ENCODE measurements around the gene OR4D2. TPM values are rescaled to one million over a fixed set of nuclear protein-coding genes. Genes with fewer than 3 reads are reported as not detected.

Gene OR4D2
- total and polyA plus RNA-seq, 4 donors, result not detected

- DNase-seq (ENCODE audit: low spot score), result no peak
Observed at GRCh38 chr17:58202859-58203258, 36.1 kb downstream of the OR4D2 start.

GRCh38 chr17:58204796-58205195 is 38.0 kb downstream of the OR4D2 start:
- Histone ChIP-seq H3K4me1 (ENCODE audit: control insufficient read depth in 4 of 4, insufficient read depth in 4 of 4, low read length in 3 of 4) (no peaks in the 10 kb centered on the region), H3K27me3 (ENCODE audit: control insufficient read depth in 4 of 4, insufficient read depth in 4 of 4, low read length in 3 of 4) (no peaks in the 10 kb centered on the region), H3K27ac (ENCODE audit: low read depth in 1 of 2, low read length in 2 of 2) (no peak overlapping the region), H3K36me3 (ENCODE audit: control insufficient read depth in 4 of 4, insufficient read depth in 3 of 4, low read depth in 1 of 4, low read length in 3 of 4) (peaks cover 2 to 34% (median 9%) of the 10 kb centered on the region in 4 donors), H3K4me3 (ENCODE audit: low read depth in 1 of 3, low read length in 3 of 3) (no peak overlapping the region), H3K9me3 (ENCODE audit: control insufficient read depth in 4 of 4, low read length in 3 of 4) (no peaks in the 10 kb centered on the region), H3K9ac (ENCODE audit: low read depth in 1 of 2, low read length in 2 of 2) (no peak overlapping the region)
- no peak for DNase-seq (ENCODE audit: low spot score)
- 98% methylated on average over 5 of the region's 5 CpGs for WGBS
- TF ChIP-seq HNF4A (conservative IDR thresholded peaks at IDR 0.05) (no peak), MAX (IDR thresholded peaks at IDR 0.05) (no peak), GABPA (IDR thresholded peaks at IDR 0.05 in 1 of 2, conservative IDR thresholded peaks at IDR 0.05 in 1 of 2) (no peak), HNF4G (IDR thresholded peaks at IDR 0.05) (no peak), FOXA1 (IDR thresholded peaks at IDR 0.05) (no peak), TAF1 (conservative IDR thresholded peaks at IDR 0.05) (no peak), ZBTB33 (IDR thresholded peaks at IDR 0.05) (no peak), RXRA (IDR thresholded peaks at IDR 0.05) (no peak), ATF3 (IDR thresholded peaks at IDR 0.05) (no peak), SP1 (IDR thresholded peaks at IDR 0.05) (no peak), CTCF (IDR thresholded peaks at IDR 0.05; ENCODE audit: low read depth, low read length, missing input control) (no peak), FOXA2 (IDR thresholded peaks at IDR 0.05) (no peak), YY1 (IDR thresholded peaks at IDR 0.05) (no peak), NR2F2 (IDR thresholded peaks at IDR 0.05) (no peak)

More at GRCh38 chr17:58202859-58203258, 36.1 kb downstream of the OR4D2 start:
- peaks cover 0 to 8% (median 0%) of the 10 kb centered on the region in 4 donors for H3K27me3 ChIP-seq (ENCODE audit: control insufficient read depth in 4 of 4, insufficient read depth in 4 of 4, low read length in 3 of 4)
- TF ChIP-seq CTCF (IDR thresholded peaks at IDR 0.05; ENCODE audit: low read depth, low read length, missing input control) (no peak), ZBTB33 (IDR thresholded peaks at IDR 0.05) (no peak), HNF4A (conservative IDR thresholded peaks at IDR 0.05) (no peak), SP1 (IDR thresholded peaks at IDR 0.05) (no peak), GABPA (IDR thresholded peaks at IDR 0.05 in 1 of 2, conservative IDR thresholded peaks at IDR 0.05 in 1 of 2) (no peak), FOXA2 (IDR thresholded peaks at IDR 0.05) (no peak), ATF3 (IDR thresholded peaks at IDR 0.05) (no peak), EGR1 (IDR thresholded peaks at IDR 0.05; ENCODE audit: low read depth in 2 of 2) (no peak), TAF1 (conservative IDR thresholded peaks at IDR 0.05) (no peak), RXRA (IDR thresholded peaks at IDR 0.05) (no peak), NR2F2 (IDR thresholded peaks at IDR 0.05) (no peak), HNF4G (IDR thresholded peaks at IDR 0.05) (no peak), RAD21 (IDR thresholded peaks at IDR 0.05) (no peak), JUND (IDR thresholded peaks at IDR 0.05) (no peak), YY1 (IDR thresholded peaks at IDR 0.05) (no peak)
- no peak overlapping the region for H3K4me3 ChIP-seq (ENCODE audit: low read depth in 1 of 3, low read length in 3 of 3)
- no peaks in the 10 kb centered on the region for H3K9me3 ChIP-seq (ENCODE audit: control insufficient read depth in 4 of 4, low read length in 3 of 4)
- H3K4me1 ChIP-seq (ENCODE audit: control insufficient read depth in 4 of 4, insufficient read depth in 4 of 4, low read length in 3 of 4), result no peaks in the 10 kb centered on the region
- H3K9ac ChIP-seq (ENCODE audit: low read depth in 1 of 2, low read length in 2 of 2), result no peak overlapping the region
- H3K36me3 ChIP-seq (ENCODE audit: control insufficient read depth in 4 of 4, insufficient read depth in 3 of 4, low read depth in 1 of 4, low read length in 3 of 4), result peaks cover 0 to 21% (median 6%) of the 10 kb centered on the region in 4 donors
- no peak overlapping the region for H3K27ac ChIP-seq (ENCODE audit: low read depth in 1 of 2, low read length in 2 of 2)
- WGBS, result 91% methylated on average over 7 of the region's 7 CpGs

Data from liver (tissue), 9 donors.